ENCODE data around the gene CD300E. TPM values are rescaled to one million over a fixed set of nuclear protein-coding genes. Genes with fewer than 3 reads are reported as not detected.
A peak's percentile ranks its signal among the peaks of the same experiment; 100 is the strongest.

CD300E gene, protein sequence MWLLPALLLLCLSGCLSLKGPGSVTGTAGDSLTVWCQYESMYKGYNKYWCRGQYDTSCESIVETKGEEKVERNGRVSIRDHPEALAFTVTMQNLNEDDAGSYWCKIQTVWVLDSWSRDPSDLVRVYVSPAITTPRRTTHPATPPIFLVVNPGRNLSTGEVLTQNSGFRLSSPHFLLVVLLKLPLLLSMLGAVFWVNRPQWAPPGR
- not detected in 2 replicates for total RNA-seq (2022)
- Bru-seq, nascent RNA: not detected
- BruChase-seq, experiment 1, labeled RNA remaining after a 6-hour chase: not detected
- BruChase-seq, experiment 2, labeled RNA remaining after a 2-hour chase: not detected
- long read RNA-seq: 0 reads

DNA sequence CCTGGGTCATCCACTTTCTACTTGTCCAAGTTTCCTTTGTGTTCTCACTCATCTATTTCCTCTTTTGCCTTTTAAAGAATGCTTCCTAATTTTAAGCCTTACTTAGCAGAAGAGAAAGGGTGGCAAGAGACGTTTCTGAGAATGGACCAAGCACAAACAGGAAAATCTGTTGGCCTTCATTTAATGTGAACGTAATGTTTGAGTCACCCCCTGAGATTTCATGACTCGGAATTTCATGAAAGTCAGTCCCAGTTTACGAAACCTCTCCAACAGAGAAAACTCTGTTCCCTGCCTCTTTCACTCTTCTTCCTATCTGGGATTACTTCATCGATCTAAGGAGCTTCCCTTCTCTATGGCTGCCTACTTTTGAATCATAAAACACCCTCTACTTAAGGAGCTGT is at the start of gene CD300E:
CD300E (minus strand) TSS at position 46 of the 401 bp plus-strand sequence. CDS start 117 bp downstream, outside the sequence.
- peak; percentile 29 for DNase-seq (ENCODE audit: unreplicated experiment)
- intact Hi-C loops (cut with micrococcal nuclease): no loop called here
- Mint-ChIP-seq H3K9me3 (ENCODE audit: unreplicated experiment) (no peaks in the 10 kb centered on the region), H3K36me3 (ENCODE audit: insufficient read depth, unreplicated experiment) (no peaks in the 10 kb centered on the region), H3K27me3 (ENCODE audit: insufficient read depth, unreplicated experiment) (peaks cover 81% of the 10 kb centered on the region), H3K4me3 (ENCODE audit: unreplicated experiment) (no peak within 1 kb of the TSS), H3K27ac (ENCODE audit: low read depth, unreplicated experiment) (no peak within 1 kb of the TSS), H3K4me1 (ENCODE audit: insufficient read depth, unreplicated experiment) (peaks cover 10% of the 10 kb centered on the region)
- no TSS peak for BruUV-seq (replicated peaks)
- CTCF ChIA-PET: interaction anchor here (0.7 to 1.4 kb wide), 4 partner anchors 28 to 148 kb away, joined by 3 to 5 read pairs (median 3); no protein-coding TSS in a partner anchor
- TF ChIP-seq, protein P1, sequence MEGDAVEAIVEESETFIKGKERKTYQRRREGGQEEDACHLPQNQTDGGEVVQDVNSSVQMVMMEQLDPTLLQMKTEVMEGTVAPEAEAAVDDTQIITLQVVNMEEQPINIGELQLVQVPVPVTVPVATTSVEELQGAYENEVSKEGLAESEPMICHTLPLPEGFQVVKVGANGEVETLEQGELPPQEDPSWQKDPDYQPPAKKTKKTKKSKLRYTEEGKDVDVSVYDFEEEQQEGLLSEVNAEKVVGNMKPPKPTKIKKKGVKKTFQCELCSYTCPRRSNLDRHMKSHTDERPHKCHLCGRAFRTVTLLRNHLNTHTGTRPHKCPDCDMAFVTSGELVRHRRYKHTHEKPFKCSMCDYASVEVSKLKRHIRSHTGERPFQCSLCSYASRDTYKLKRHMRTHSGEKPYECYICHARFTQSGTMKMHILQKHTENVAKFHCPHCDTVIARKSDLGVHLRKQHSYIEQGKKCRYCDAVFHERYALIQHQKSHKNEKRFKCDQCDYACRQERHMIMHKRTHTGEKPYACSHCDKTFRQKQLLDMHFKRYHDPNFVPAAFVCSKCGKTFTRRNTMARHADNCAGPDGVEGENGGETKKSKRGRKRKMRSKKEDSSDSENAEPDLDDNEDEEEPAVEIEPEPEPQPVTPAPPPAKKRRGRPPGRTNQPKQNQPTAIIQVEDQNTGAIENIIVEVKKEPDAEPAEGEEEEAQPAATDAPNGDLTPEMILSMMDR (IDR thresholded peaks at IDR 0.05; ENCODE audit: unreplicated experiment): no peak
- POLR2A ChIA-PET: no interaction called here

DNA sequence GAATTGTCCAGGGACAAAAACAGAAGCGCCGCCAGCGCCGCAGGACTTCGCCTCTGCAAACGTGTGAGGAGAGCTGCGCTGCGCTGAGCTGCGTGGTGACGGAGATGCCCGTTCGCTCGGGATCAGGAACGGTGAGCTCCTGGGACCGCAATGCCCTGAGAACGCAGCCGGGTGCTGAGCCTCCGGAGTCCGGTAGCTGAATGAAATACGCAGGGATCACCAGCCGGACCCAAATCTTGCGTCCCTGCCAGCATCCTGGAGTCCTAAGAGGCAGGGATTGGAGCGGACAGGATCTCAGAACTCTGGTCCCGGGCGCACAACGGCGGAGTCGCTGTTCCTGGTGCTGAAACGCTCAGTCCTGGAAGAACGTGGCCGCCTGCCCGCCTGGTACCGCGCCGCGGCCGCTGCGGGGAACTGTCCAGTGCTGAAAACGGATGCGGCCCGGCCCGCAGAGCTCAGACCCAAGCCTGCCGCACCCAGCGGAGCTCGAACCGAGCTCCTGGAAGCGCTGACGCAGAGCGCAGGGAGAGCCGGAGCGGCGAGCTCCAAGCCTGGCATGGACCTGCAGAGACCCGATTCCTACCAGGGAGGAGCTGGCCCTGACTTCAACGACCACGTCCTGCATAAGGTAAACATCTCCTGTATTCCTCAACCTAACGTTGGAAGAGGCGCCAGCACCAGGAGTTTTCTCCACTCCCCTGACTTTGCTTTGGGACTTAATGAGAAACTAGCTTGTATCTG is 47.7 kb upstream of the CD300E start:
- H3K4me3 Mint-ChIP-seq (ENCODE audit: unreplicated experiment): no peak overlapping the region
- no peak overlapping the region for H3K27ac Mint-ChIP-seq (ENCODE audit: low read depth, unreplicated experiment)
- no peaks in the 10 kb centered on the region for H3K36me3 Mint-ChIP-seq (ENCODE audit: insufficient read depth, unreplicated experiment)
- TF ChIP-seq, protein P1 (IDR thresholded peaks at IDR 0.05; ENCODE audit: unreplicated experiment): no peak
- H3K4me1 Mint-ChIP-seq (ENCODE audit: insufficient read depth, unreplicated experiment): no peaks in the 10 kb centered on the region
- ChIA-PET CTCF (no interaction called here), POLR2A (no interaction called here)
- no peaks in the 10 kb centered on the region for H3K9me3 Mint-ChIP-seq (ENCODE audit: unreplicated experiment)
- DNase-seq (ENCODE audit: unreplicated experiment): no peak
- peaks cover 76% of the 10 kb centered on the region for H3K27me3 Mint-ChIP-seq (ENCODE audit: insufficient read depth, unreplicated experiment)
- intact Hi-C loops (cut with micrococcal nuclease): no loop called here
- BruUV-seq (replicated peaks): no TSS peak

DNA sequence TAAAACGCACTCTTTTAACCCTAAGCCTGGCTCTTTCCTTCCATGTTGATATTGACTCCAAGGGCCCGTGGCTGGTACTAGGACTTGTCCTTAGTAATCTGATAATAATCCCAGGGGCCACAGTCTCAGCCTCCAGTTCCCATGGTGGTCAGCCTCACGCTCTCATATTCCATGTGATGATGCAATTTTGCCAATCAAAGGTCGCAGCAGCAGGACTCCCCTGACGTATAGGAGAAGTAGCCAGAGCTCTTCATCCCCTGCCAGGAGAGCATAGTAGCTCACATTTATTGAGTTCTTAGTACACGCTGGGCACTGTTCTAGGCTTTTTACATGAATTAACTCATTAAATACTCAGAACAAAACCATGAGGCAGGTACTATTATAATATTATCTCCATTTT is 46.8 kb upstream of the CD300E start:
- no TSS peak for BruUV-seq (replicated peaks)
- Mint-ChIP-seq H3K27me3 (ENCODE audit: insufficient read depth, unreplicated experiment) (peaks cover 71% of the 10 kb centered on the region), H3K4me1 (ENCODE audit: insufficient read depth, unreplicated experiment) (no peaks in the 10 kb centered on the region), H3K27ac (ENCODE audit: low read depth, unreplicated experiment) (no peak overlapping the region), H3K9me3 (ENCODE audit: unreplicated experiment) (no peaks in the 10 kb centered on the region), H3K36me3 (ENCODE audit: insufficient read depth, unreplicated experiment) (no peaks in the 10 kb centered on the region), H3K4me3 (ENCODE audit: unreplicated experiment) (no peak overlapping the region)
- POLR2A ChIA-PET: interaction anchor here (0.6 kb wide), 1 partner anchor 188 kb away, joined by 3 read pairs; no protein-coding TSS in a partner anchor
- DNase-seq (ENCODE audit: unreplicated experiment): no peak
- intact Hi-C loops (cut with micrococcal nuclease): no loop called here
- CTCF ChIA-PET: interaction anchor here (1.1 kb wide), 1 partner anchor 100 kb away, joined by 3 read pairs; no protein-coding TSS in a partner anchor
- TF ChIP-seq, protein P1 (IDR thresholded peaks at IDR 0.05; ENCODE audit: unreplicated experiment): no peak

DNA sequence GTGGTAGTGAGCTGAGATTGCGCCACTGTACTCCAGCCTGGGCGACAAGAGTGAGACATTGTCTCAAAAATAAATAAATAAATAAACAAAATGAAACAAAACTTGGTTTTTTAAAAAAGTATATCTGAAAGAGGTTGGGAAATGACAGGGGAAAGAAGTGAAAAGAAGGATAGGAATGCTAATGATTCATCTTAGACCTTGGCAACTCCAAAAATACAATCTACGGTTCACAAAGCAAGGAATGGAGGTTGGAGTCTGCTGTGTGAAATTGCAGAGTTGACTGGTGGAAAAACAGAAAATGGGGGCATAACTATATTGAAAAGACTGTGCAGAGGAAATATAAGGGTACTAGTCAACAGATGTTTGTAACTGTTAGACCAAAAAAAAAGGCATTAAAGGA is 40.0 kb upstream of the CD300E start:
- intact Hi-C loops (cut with micrococcal nuclease): no loop called here
- Mint-ChIP-seq H3K27ac (ENCODE audit: low read depth, unreplicated experiment) (no peak overlapping the region), H3K27me3 (ENCODE audit: insufficient read depth, unreplicated experiment) (peaks cover 80% of the 10 kb centered on the region), H3K4me1 (ENCODE audit: insufficient read depth, unreplicated experiment) (peaks cover 6% of the 10 kb centered on the region), H3K36me3 (ENCODE audit: insufficient read depth, unreplicated experiment) (no peaks in the 10 kb centered on the region), H3K9me3 (ENCODE audit: unreplicated experiment) (no peaks in the 10 kb centered on the region), H3K4me3 (ENCODE audit: unreplicated experiment) (no peak overlapping the region)
- no TSS peak for BruUV-seq (replicated peaks)
- ChIA-PET POLR2A (interaction anchor here (0.7 kb wide), 1 partner anchor 121 kb away, joined by 3 read pairs; no protein-coding TSS in a partner anchor), CTCF (interaction anchor here (0.6 to 0.9 kb wide), 2 partner anchors 201 to 336 kb away, joined by 3 to 4 read pairs; no protein-coding TSS in a partner anchor)
- TF ChIP-seq, protein P1 (IDR thresholded peaks at IDR 0.05; ENCODE audit: unreplicated experiment): no peak
- DNase-seq (ENCODE audit: unreplicated experiment): peak; percentile 3
